IMR-90 (cell line): Measurements from ENCODE around the gene DAZL. TPM values are rescaled to one million over a fixed set of nuclear protein-coding genes. Genes with fewer than 3 reads are reported as not detected.

ENCODE experiments used
- ATAC-seq: fragments of 200-7000 bp; cut with Tn5 transposase; 2 replicates; pipeline ENCODE4 v1.9.1; 2020; ENCODE audit warnings: low read depth, mild to moderate bottlenecking, moderate library complexity
- BruUV-seq: library from RNA; stranded (reverse); fragments of 400-500 nt; replicated peaks from 2 replicates; lab custom pipeline; 2021; lab: Mats Ljungman, UMichigan
- CTCF ChIA-PET: fragments of 300-600 bp; formaldehyde crosslinking; extraction: SDS; loops from one replicate; lab custom pipeline; 2021; ENCODE audit warnings: antibody characterized with exemption; lab: Yijun Ruan, JAX
- POLR2A ChIA-PET: fragments of 300-600 bp; sonication (Branson Sonifier 250); formaldehyde crosslinking; loops from one replicate; lab custom pipeline; 2022; ENCODE audit warnings: antibody characterized with exemption; ENCODE audit not compliant: unreplicated experiment; lab: Charles Lee
- DNase-seq: peaks from one replicate; pipeline ENCODE4 v3.0.0; 2013
- H2AFZ ChIP-seq: replicated peaks from 2 replicates; pipeline ENCODE3; 2013; ENCODE audit warnings: low read length, mild to moderate bottlenecking; ENCODE audit not compliant: poor library complexity
- H2AK5ac ChIP-seq: 2 replicates; pipeline ENCODE4 v1.6.1; 2013; ENCODE audit warnings: low read depth, low read length, inconsistent platforms
- H2AK9ac ChIP-seq: replicated peaks from 2 replicates; pipeline ENCODE3; 2013; ENCODE audit warnings: mild to moderate bottlenecking, low read depth, low read length, moderate library complexity; ENCODE audit not compliant: poor library complexity
- H2BK120ac ChIP-seq: 2 replicates; pipeline ENCODE4 v1.6.1; 2013; ENCODE audit warnings: low read depth, low read length, inconsistent platforms
- H2BK15ac ChIP-seq: 3 replicates; pipeline ENCODE4 v1.6.1; 2013; ENCODE audit warnings: low read depth, low read length, inconsistent platforms
- H2BK20ac ChIP-seq: 2 replicates; pipeline ENCODE4 v1.6.1; 2013; ENCODE audit warnings: low read depth, mild to moderate bottlenecking, inconsistent platforms, low read length, moderate library complexity
- H2BK5ac ChIP-seq: 2 replicates; pipeline ENCODE4 v1.6.1; 2013; ENCODE audit warnings: mild to moderate bottlenecking, low read depth, low read length, inconsistent platforms; ENCODE audit not compliant: poor library complexity, severe bottlenecking
- H3K14ac ChIP-seq: replicated peaks from 2 replicates; pipeline ENCODE4 v1.6.1; 2013; ENCODE audit warnings: low read depth, low read length, inconsistent platforms
- H3K18ac ChIP-seq: 2 replicates; pipeline ENCODE4 v1.6.1; 2013; ENCODE audit warnings: low read depth, low read length, control low read depth
- H3K23ac ChIP-seq: 2 replicates; pipeline ENCODE4 v1.6.1; 2013; ENCODE audit warnings: low read depth, low read length, inconsistent platforms
- H3K27ac ChIP-seq: 2 replicates; pipeline ENCODE4 v1.5.1; 2013; ENCODE audit warnings: mild to moderate bottlenecking, control low read depth, low read length; ENCODE audit not compliant: insufficient read depth
- H3K27me3 ChIP-seq: 2 replicates; pipeline ENCODE4 v1.6.1; 2013; ENCODE audit warnings: low read length; ENCODE audit not compliant: control insufficient read depth, insufficient read depth
- H3K36me3 ChIP-seq: 2 replicates; pipeline ENCODE4 v1.6.1; 2013; ENCODE audit warnings: low read length, mixed read lengths; ENCODE audit not compliant: control insufficient read depth, insufficient read depth
- H3K4ac ChIP-seq: 2 replicates; pipeline ENCODE4 v1.6.1; 2013; ENCODE audit warnings: low read depth, low read length, inconsistent platforms
- H3K4me1 ChIP-seq: 2 replicates; pipeline ENCODE4 v1.6.1; 2013; ENCODE audit warnings: low read length, mixed read lengths; ENCODE audit not compliant: control insufficient read depth, insufficient read depth
- H3K4me2 ChIP-seq: 2 replicates; pipeline ENCODE4 v1.6.1; 2013; ENCODE audit warnings: low read depth, mild to moderate bottlenecking, control low read depth, low read length, moderate library complexity
- H3K4me3 ChIP-seq: 2 replicates; pipeline ENCODE4 v1.5.1; 2013; ENCODE audit warnings: low read depth, mild to moderate bottlenecking, control low read depth, low read length, moderate library complexity; ENCODE audit not compliant: insufficient read depth
- H3K56ac ChIP-seq: 2 replicates; pipeline ENCODE4 v1.6.1; 2013; ENCODE audit warnings: low read length, inconsistent platforms; ENCODE audit not compliant: insufficient read depth; ENCODE audit errors: extremely low read depth
- H3K79me1 ChIP-seq, 2 experiments: 2 replicates each; pipeline ENCODE4 v1.6.1; 2013; ENCODE audit warnings: low read length in 2 of 2, inconsistent platforms in 1 of 2, low read depth in 1 of 2
- H3K9ac ChIP-seq: 2 replicates; pipeline ENCODE4 v1.6.1; 2013; ENCODE audit warnings: low read depth, low read length, control low read depth
- H3K9me1 ChIP-seq: 2 replicates; pipeline ENCODE4 v1.6.1; 2013; ENCODE audit warnings: low read length, inconsistent platforms; ENCODE audit not compliant: insufficient read depth
- H3K9me3 ChIP-seq: 2 replicates; pipeline ENCODE4 v1.6.1; 2013; ENCODE audit warnings: low read length; ENCODE audit not compliant: control insufficient read depth, insufficient read depth
- H4K20me1 ChIP-seq: 2 replicates; pipeline ENCODE4 v1.6.1; 2013; ENCODE audit warnings: low read length, inconsistent platforms; ENCODE audit not compliant: insufficient read depth
- H4K5ac ChIP-seq: 2 replicates; pipeline ENCODE4 v1.6.1; 2013; ENCODE audit warnings: mild to moderate bottlenecking, low read depth, low read length, control low read depth
- H4K8ac ChIP-seq, 2 experiments: 2 replicates each; pipeline ENCODE4 v1.6.1; 2013; ENCODE audit warnings: low read depth in 2 of 2, low read length in 2 of 2, control low read depth in 1 of 2, inconsistent platforms in 1 of 2
- H4K91ac ChIP-seq: 2 replicates; pipeline ENCODE4 v1.6.1; 2013; ENCODE audit warnings: low read depth, low read length, inconsistent platforms; ENCODE audit not compliant: insufficient read depth
- BHLHE40 ChIP-seq: fragments of 150-350 bp; IDR thresholded peaks from 2 replicates; pipeline ENCODE4 v1.6.1; 2016; ENCODE audit warnings: mild to moderate bottlenecking, low read depth, low read length
- CEBPB ChIP-seq: IDR thresholded peaks from 2 replicates; pipeline ENCODE4 v1.6.1; 2012; ENCODE audit warnings: low read depth, low read length, improper control_type of control experiment
- CHD1 ChIP-seq: IDR thresholded peaks from 2 replicates; pipeline ENCODE4 v1.6.1; 2012; ENCODE audit warnings: low read depth, low read length, improper control_type of control experiment
- MAFK ChIP-seq: IDR thresholded peaks from 2 replicates; pipeline ENCODE4 v1.6.1; 2012; ENCODE audit warnings: low read depth, low read length, improper control_type of control experiment
- MAZ ChIP-seq: IDR thresholded peaks from 2 replicates; pipeline ENCODE4 v1.6.1; 2012; ENCODE audit warnings: low read depth, mild to moderate bottlenecking, low read length, improper control_type of control experiment, moderate library complexity, borderline replicate concordance
- MXI1 ChIP-seq: IDR thresholded peaks from 2 replicates; pipeline ENCODE4 v1.6.1; 2012; ENCODE audit warnings: low read depth, mild to moderate bottlenecking, low read length, moderate library complexity, borderline replicate concordance
- NFE2L2 ChIP-seq: fragments of 150-350 bp; IDR thresholded peaks from 2 replicates; pipeline ENCODE4 v1.6.1; 2016; ENCODE audit warnings: low read depth, mild to moderate bottlenecking, low read length
- POLR2A ChIP-seq: IDR thresholded peaks from 2 replicates; pipeline ENCODE4 v1.6.1; 2012; ENCODE audit warnings: mild to moderate bottlenecking, low read depth, low read length
- RAD21 ChIP-seq: IDR thresholded peaks from 2 replicates; pipeline ENCODE4 v1.6.1; 2012; ENCODE audit warnings: low read length, improper control_type of control experiment
- RCOR1 ChIP-seq: IDR thresholded peaks from 2 replicates; pipeline ENCODE4 v1.6.1; 2012; ENCODE audit warnings: mild to moderate bottlenecking, low read length, improper control_type of control experiment; ENCODE audit not compliant: insufficient replicate concordance
- RFX5 ChIP-seq: IDR thresholded peaks from 2 replicates; pipeline ENCODE4 v1.8.0; 2012; ENCODE audit warnings: low read depth, mild to moderate bottlenecking, low read length, moderate library complexity
- SMC3 ChIP-seq: fragments of 150-350 bp; IDR thresholded peaks from 2 replicates; pipeline ENCODE4 v1.6.1; 2016; ENCODE audit warnings: low read depth, mild to moderate bottlenecking, antibody characterized with exemption, low read length, moderate library complexity
- WGBS, 2 experiments: methylation state at CpG; one replicate each; pipeline versions ENCODE4 v1.1.5 to v1.1.7; 2013; ENCODE audit warnings: missing lambda C conversion rate in 2 of 2; ENCODE audit not compliant: insufficient read length in 1 of 2; ENCODE audit errors: extremely low coverage in 2 of 2; 5-methylcytosine and 5-hydroxymethylcytosine counted together
- dilution Hi-C: fragments of 300-500 bp; cut with HindIII; formaldehyde crosslinking; loops from one replicate; pipeline ENCODE4 v1.14.3; 2018; ENCODE audit warnings: low sequenced_read_pairs; ENCODE audit not compliant: unreplicated experiment
- in situ Hi-C: fragments of 300-500 bp; cut with MboI; formaldehyde crosslinking; loops from 3 replicates; pipeline ENCODE4 v1.14.3; 2019; ENCODE audit warnings: low sequenced_read_pairs, inconsistent platforms, mixed read lengths
- intact Hi-C: fragments of 100-400 bp; cut with micrococcal nuclease; formaldehyde crosslinking; loops from 2 replicates; pipeline ENCODE4 v1.10.0; 2022
- polyA plus RNA-seq, 3 experiments: library from polyadenylated mRNA; depleted of rRNA; stranded (reverse); fragments of >200 nt; gene quantifications; 2 replicates each; pipeline ENCODE4 v1.2.3, GENCODE V29; 2012; ENCODE audit warnings: low replicate concordance in 1 of 3
- total RNA-seq: library from RNA; depleted of rRNA; stranded (reverse); fragments of >200 nt; gene quantifications from 2 replicates; pipeline ENCODE4 v1.2.3, GENCODE V29; 2012
- TF ChIP-seq, protein P1 (sequence below): fragments of 150-350 bp; IDR thresholded peaks from 2 replicates; pipeline ENCODE4 v1.6.1; 2017; ENCODE audit warnings: mild to moderate bottlenecking, antibody characterized with exemption, low read length, low read depth
- TF ChIP-seq, protein P2 (sequence below): fragments of 150-350 bp; IDR thresholded peaks from 2 replicates; pipeline ENCODE4 v1.6.1; 2016; ENCODE audit warnings: low read depth, mild to moderate bottlenecking, low read length, moderate library complexity, borderline replicate concordance

Gene DAZL
- total and polyA plus RNA-seq, 2 of the 4 experiments (the other 2 are of a cell fraction) = not detected

DNA sequence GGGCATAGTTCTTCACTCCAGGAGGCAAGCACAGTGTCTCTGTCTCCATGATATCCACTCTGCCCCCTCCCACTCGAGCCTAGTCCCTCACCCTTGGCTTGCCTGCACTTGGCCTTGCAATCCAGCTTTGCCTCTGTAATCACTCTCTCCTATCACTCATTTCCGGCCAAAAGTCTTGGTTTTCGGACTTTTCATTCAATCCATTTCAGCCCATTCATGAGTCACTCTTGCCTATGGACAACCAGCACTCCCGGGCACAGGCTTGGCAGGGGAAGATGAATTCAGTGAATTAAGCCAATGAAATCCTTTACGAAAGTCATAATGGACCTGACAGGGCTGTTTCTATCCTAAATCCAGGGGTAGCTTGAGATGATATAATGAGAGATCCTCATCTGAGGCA lies 21.7 kb downstream of the DAZL start:
- Histone ChIP-seq H3K23ac (no peak overlapping the region), H2AK9ac (no peak overlapping the region), H4K20me1 (no peaks in the 10 kb centered on the region), H3K9me3 (no peaks in the 10 kb centered on the region), H3K27me3 (no peaks in the 10 kb centered on the region; the same call in 1 of the 2 replicates), H4K5ac (no peak overlapping the region), H3K36me3 (no peaks in the 10 kb centered on the region), H2AK5ac (no peak overlapping the region), H2BK15ac (no peak overlapping the region), H3K79me1 (no peaks in the 10 kb centered on the region), H3K4me2 (no peak overlapping the region), H2BK20ac (no peak overlapping the region), H2AFZ (no peak overlapping the region), H4K8ac (no peak overlapping the region), H3K4me3 (no peak overlapping the region), H3K9ac (no peak overlapping the region), H4K91ac (no peak overlapping the region), H3K9me1 (no peaks in the 10 kb centered on the region), H3K14ac (no peak overlapping the region), H3K27ac (no peak overlapping the region), H3K56ac (no peak overlapping the region), H3K4me1 (no peaks in the 10 kb centered on the region), H3K18ac (no peak overlapping the region), H2BK120ac (no peak overlapping the region), H2BK5ac (no peak overlapping the region), H3K4ac (no peak overlapping the region)
- no TSS peak for BruUV-seq
- ChIA-PET POLR2A (no interaction called here), CTCF (no interaction called here)
- dilution Hi-C loops (no loop called here), in situ Hi-C loops (no loop called here), intact Hi-C loops (no loop called here)
- WGBS, 2 experiments = 50% methylated on average over 2 of the region's 5 CpGs; no CpG with 5 or more reads in 1 of the 2 experiments
- DNase-seq = no peak
- no peak for TF ChIP-seq RFX5
- TF ChIP-seq CHD1 = no peak
- TF ChIP-seq RAD21 = no peak
- TF ChIP-seq MAZ = no peak
- TF ChIP-seq, protein P1, sequence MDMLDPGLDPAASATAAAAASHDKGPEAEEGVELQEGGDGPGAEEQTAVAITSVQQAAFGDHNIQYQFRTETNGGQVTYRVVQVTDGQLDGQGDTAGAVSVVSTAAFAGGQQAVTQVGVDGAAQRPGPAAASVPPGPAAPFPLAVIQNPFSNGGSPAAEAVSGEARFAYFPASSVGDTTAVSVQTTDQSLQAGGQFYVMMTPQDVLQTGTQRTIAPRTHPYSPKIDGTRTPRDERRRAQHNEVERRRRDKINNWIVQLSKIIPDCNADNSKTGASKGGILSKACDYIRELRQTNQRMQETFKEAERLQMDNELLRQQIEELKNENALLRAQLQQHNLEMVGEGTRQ = no peak
- TF ChIP-seq RCOR1 = no peak
- no peak for TF ChIP-seq MXI1
- no peak for TF ChIP-seq CEBPB
- no peak for TF ChIP-seq MAFK
- TF ChIP-seq, protein P2, sequence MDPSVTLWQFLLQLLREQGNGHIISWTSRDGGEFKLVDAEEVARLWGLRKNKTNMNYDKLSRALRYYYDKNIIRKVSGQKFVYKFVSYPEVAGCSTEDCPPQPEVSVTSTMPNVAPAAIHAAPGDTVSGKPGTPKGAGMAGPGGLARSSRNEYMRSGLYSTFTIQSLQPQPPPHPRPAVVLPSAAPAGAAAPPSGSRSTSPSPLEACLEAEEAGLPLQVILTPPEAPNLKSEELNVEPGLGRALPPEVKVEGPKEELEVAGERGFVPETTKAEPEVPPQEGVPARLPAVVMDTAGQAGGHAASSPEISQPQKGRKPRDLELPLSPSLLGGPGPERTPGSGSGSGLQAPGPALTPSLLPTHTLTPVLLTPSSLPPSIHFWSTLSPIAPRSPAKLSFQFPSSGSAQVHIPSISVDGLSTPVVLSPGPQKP = no peak
- no peak for TF ChIP-seq POLR2A
- TF ChIP-seq SMC3 = no peak
- no peak for TF ChIP-seq NFE2L2
- no peak for TF ChIP-seq BHLHE40
- no peak for ATAC-seq
